GM20000 (cell line): Measurements from ENCODE around the gene FUT1.

Experiments
- DNase-seq: peaks from one replicate; pipeline ENCODE4 v3.0.0; 2012; ENCODE audit warnings: low spot score
- TF ChIP-seq, protein P1 (sequence below): IDR thresholded peaks from 2 replicates; pipeline ENCODE4 v1.5.1; 2012; ENCODE audit warnings: mild to moderate bottlenecking, control low read depth; ENCODE audit errors: extremely low read depth, missing control alignments

Gene FUT1

DNA sequence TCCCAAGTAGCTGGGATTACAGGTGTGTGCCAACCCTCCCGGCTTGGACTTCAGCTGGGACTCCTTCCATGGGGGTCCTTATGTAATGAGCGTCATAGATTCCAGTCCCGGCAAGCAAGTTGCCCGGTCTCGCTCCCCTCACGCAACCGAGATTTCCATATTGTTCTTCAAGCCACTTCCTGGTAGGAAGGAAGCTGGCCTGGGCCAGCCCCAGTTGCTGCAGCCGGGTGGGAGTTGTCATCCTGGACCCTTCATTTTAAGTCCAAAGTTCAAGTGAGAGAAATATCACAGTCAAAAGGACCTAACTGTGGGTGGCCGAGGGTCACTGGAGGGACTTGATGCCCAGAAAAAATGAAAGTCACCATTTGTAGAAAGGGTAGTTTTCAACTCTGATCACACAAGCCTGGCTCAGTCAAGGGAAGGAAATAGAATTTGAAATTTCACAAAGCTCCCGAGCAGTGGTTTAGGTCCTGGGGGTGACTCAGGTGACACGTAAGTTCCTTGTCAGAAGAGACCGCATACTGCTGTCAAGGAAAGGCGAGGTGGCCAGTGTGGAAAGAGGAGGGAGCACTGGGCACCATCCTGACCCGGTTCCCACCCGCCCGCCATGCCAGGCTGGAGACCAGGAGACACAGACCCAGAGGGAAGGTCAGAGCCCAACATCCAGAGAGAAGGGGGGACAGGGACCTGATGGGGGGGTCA lies 8.2 kb upstream of the FUT1 start:
- TF ChIP-seq, protein P1, sequence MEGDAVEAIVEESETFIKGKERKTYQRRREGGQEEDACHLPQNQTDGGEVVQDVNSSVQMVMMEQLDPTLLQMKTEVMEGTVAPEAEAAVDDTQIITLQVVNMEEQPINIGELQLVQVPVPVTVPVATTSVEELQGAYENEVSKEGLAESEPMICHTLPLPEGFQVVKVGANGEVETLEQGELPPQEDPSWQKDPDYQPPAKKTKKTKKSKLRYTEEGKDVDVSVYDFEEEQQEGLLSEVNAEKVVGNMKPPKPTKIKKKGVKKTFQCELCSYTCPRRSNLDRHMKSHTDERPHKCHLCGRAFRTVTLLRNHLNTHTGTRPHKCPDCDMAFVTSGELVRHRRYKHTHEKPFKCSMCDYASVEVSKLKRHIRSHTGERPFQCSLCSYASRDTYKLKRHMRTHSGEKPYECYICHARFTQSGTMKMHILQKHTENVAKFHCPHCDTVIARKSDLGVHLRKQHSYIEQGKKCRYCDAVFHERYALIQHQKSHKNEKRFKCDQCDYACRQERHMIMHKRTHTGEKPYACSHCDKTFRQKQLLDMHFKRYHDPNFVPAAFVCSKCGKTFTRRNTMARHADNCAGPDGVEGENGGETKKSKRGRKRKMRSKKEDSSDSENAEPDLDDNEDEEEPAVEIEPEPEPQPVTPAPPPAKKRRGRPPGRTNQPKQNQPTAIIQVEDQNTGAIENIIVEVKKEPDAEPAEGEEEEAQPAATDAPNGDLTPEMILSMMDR, result no peak
- DNase-seq, result no peak

DNA sequence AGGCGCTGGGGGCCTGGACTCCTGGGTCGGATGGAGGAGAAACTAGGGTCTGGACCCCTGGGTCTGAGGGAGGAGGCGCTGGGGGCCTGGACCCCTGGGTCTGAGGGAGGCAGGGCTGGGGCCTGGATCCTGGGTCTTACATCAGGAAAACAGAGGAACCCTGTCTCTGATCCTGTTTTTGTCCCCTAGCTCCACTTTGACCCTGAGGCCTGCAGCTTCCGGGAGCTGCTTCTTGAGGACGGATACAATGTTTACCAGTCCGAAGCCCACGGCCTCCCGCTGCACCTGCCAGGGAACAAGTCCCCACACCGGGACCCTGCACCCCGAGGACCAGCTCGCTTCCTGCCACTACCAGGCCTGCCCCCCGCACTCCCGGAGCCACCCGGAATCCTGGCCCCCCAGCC lies 5.3 kb upstream of the FUT1 start:
- TF ChIP-seq, protein P1, result no peak
- DNase-seq, result no peak

DNA sequence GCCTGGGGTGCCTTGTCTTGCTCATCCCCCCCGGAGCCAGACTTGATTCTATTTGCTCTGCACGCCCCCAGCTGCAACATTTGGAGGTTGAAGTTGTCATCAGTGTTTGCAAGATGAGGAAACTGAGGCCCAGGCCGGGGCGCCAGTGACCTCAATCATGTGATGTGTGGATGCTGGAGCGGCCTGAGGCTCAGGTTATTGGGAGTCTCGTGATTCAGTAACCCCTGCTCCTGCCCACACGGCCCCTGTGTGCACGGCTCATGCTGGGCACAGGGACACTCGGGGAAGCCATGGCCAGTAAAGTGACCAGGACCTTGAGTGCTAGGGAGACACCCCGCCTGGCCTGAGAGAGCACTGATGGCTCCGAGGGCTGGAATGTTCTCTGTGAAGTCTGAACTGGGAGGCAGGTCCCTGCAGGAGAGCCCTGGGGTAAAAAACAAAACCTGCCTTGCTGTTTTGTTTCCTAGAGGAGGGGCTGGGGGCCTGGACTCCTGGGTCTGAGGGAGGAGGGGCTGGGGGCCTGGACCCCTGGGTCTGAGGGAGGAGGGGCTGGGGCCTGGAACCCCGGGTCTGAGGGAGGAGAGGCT lies 4.7 kb upstream of the FUT1 start:
- DNase-seq, result no peak
- TF ChIP-seq, protein P1, result no peak

DNA sequence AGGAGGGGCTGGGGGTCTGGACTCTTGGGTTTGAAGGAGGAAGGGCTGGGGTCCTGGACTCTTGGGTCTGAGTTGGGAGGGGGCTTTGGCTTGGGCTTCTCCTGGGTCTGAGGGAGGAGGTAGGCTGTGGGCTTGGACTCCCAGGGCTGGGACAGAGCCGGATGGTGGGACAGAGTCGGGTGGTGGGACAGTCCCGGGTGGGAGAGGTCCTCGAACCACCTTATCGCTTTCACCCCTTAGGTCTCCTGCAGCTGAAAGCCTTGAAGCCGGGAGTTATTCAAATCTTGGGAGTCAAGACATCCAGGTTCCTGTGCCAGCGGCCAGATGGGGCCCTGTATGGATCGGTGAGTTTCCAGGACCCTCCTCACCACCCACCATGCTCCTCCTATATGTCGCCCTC lies 4.2 kb upstream of the FUT1 start:
- DNase-seq, result no peak
- TF ChIP-seq, protein P1, result no peak

DNA sequence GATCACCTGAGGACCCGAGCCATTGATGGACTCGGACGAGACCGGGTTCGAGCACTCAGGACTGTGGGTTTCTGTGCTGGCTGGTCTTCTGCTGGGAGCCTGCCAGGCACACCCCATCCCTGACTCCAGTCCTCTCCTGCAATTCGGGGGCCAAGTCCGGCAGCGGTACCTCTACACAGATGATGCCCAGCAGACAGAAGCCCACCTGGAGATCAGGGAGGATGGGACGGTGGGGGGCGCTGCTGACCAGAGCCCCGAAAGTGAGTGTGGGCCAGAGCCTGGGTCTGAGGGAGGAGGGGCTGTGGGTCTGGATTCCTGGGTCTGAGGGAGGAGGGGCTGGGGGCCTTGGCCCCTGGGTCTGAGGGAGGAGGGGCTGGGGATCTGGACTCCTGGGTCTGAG lies 3.8 kb upstream of the FUT1 start:
- DNase-seq, result no peak
- TF ChIP-seq, protein P1, result no peak

DNA sequence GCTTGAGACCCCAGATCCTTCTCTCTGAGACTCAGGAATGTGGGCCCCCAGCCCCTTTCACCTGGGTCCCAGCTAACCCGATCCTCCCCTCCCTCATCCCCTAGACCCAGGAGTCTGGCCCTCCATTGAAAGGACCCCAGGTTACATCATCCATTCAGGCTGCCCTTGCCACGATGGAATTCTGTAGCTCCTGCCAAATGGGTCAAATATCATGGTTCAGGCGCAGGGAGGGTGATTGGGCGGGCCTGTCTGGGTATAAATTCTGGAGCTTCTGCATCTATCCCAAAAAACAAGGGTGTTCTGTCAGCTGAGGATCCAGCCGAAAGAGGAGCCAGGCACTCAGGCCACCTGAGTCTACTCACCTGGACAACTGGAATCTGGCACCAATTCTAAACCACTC lies 3.3 kb upstream of the FUT1 start:
- no peak for DNase-seq
- TF ChIP-seq, protein P1, result no peak

DNA sequence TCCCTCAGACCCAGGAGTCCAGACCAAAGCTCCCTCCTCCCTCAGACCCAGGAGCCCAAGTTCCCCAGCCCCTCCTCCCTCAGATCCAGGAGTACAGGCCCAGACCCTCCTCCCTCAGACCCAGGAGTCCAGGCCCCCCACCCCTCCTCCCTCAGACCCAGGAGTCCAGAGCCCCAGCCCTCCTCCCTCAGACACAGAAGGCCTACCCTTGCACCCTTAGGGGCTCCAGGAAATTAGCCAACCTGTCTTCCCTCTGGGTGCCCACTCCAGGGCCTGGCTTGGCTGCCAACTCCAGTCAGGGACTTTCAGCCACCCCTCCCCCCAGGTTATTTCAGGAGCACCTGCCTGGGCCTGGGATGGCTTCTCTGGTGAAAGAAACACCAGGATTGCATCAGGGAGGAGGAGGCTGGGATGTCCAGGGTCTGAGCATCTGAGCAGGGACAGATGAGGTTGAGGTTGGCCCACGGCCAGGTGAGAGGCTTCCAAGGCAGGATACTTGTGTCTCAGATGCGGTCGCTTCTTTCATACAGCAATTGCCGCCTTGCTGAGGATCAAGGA lies 2.7 kb upstream of the FUT1 start, which contains the start of gene FGF21:
FGF21 (plus strand) TSS at position 441 of the 558 bp plus-strand sequence. CDS start 713 bp downstream, outside the sequence.
- TF ChIP-seq, protein P1, result no peak
- no peak for DNase-seq
